HEK293 (cell line): ENCODE measurements around the gene SEMA4B.

Source experiments
- CTCF ChIA-PET: fragments of 350-600 bp; formaldehyde crosslinking; extraction: SDS; loops from one replicate; lab custom pipeline; 2021; ENCODE audit warnings: antibody characterized with exemption; lab: Yijun Ruan, JAX
- POLR2A ChIA-PET: fragments of 300-600 bp; formaldehyde crosslinking; extraction: SDS; loops from one replicate; lab custom pipeline; 2020; ENCODE audit warnings: antibody characterized with exemption, inconsistent platforms; lab: Yijun Ruan, JAX
- H3K27ac ChIP-seq: fragments of 200-500 bp; sonication (Bioruptor generic); 2 replicates; pipeline ENCODE4 v1.5.1; 2014; ENCODE audit warnings: low read depth, low read length, control low read depth, inconsistent platforms; ENCODE audit errors: extremely low read depth
- H3K36me3 ChIP-seq, 2 experiments: fragments of 200-500 bp in 1 of 2; sonication (Bioruptor generic) in 1 of 2; 1 replicate in 1 of 2; 2 replicates in 1 of 2; pipeline ENCODE4 v1.5.1; 2014 to 2017; ENCODE audit warnings: inconsistent platforms in 2 of 2, low read length in 2 of 2; ENCODE audit not compliant: control insufficient read depth in 2 of 2, insufficient read depth in 1 of 2
- H3K4me1 ChIP-seq: fragments of 200-500 bp; sonication (Bioruptor generic); 2 replicates; pipeline ENCODE4 v1.5.1; 2014; ENCODE audit warnings: mild to moderate bottlenecking, low read length, inconsistent platforms; ENCODE audit not compliant: control insufficient read depth, insufficient read depth
- H3K4me3 ChIP-seq: 2 replicates; pipeline ENCODE4 v1.5.1; 2011; ENCODE audit warnings: low read depth, mild to moderate bottlenecking, control low read depth, low read length, moderate library complexity
- H3K9me3 ChIP-seq: fragments of 200-500 bp; sonication (Bioruptor generic); 2 replicates; pipeline ENCODE4 v1.5.1; 2014; ENCODE audit warnings: low read depth, low read length, inconsistent platforms; ENCODE audit not compliant: control insufficient read depth, insufficient read depth
- HOXC10 ChIP-seq: sonication (generic); formaldehyde crosslinking; IDR thresholded peaks from 2 replicates; pipeline ENCODE4 v1.8.1; 2023; ENCODE audit warnings: mild to moderate bottlenecking, missing genetic modification reagents
- KLF10 ChIP-seq: fragments of 450-650 bp; IDR thresholded peaks from 2 replicates; pipeline ENCODE4 v1.5.1; 2018; ENCODE audit warnings: missing biosample characterization, mild to moderate bottlenecking, missing genetic modification characterization
- KLF17 ChIP-seq: fragments of 450-650 bp; formaldehyde crosslinking; IDR thresholded peaks from 2 replicates; pipeline ENCODE4 v1.5.1; 2016; ENCODE audit warnings: missing biosample characterization, missing genetic modification characterization
- KLF7 ChIP-seq: fragments of 450-650 bp; formaldehyde crosslinking; IDR thresholded peaks from 2 replicates; pipeline ENCODE4 v1.5.1; 2016; ENCODE audit warnings: missing biosample characterization, missing genetic modification characterization, borderline replicate concordance
- TRIM28 ChIP-seq: IDR thresholded peaks from 2 replicates; pipeline ENCODE4 v1.6.1; 2011; ENCODE audit warnings: low read length, control low read depth, borderline replicate concordance
- ZIC2 ChIP-seq: fragments of 450-650 bp; formaldehyde crosslinking; IDR thresholded peaks from 2 replicates; pipeline ENCODE4 v1.5.1; 2016; ENCODE audit warnings: missing biosample characterization, missing genetic modification characterization
- ZNF16 ChIP-seq: fragments of 450-650 bp; formaldehyde crosslinking; IDR thresholded peaks from 2 replicates; pipeline ENCODE4 v1.5.1; 2016; ENCODE audit warnings: low read depth, missing biosample characterization, missing genetic modification characterization
- ZNF19 ChIP-seq: fragments of 450-650 bp; formaldehyde crosslinking; IDR thresholded peaks from 2 replicates; pipeline ENCODE4; 2016; ENCODE audit warnings: missing biosample characterization, missing genetic modification characterization, low read depth
- ZNF2 ChIP-seq: fragments of 450-650 bp; formaldehyde crosslinking; IDR thresholded peaks from 2 replicates; pipeline ENCODE4 v1.5.1; 2016; ENCODE audit warnings: missing biosample characterization, missing genetic modification characterization
- ZNF211 ChIP-seq: fragments of 450-650 bp; formaldehyde crosslinking; IDR thresholded peaks from 2 replicates; pipeline ENCODE4 v1.5.1; 2016; ENCODE audit warnings: low read depth, missing biosample characterization, missing genetic modification characterization
- ZNF280D ChIP-seq: fragments of 450-650 bp; formaldehyde crosslinking; IDR thresholded peaks from 2 replicates; pipeline ENCODE4 v1.5.1; 2016; ENCODE audit warnings: missing biosample characterization, missing genetic modification characterization
- ZNF302 ChIP-seq: fragments of 450-650 bp; formaldehyde crosslinking; IDR thresholded peaks from 2 replicates; pipeline ENCODE4 v1.5.1; 2016; ENCODE audit warnings: missing biosample characterization, missing genetic modification characterization, low read depth
- ZNF416 ChIP-seq: fragments of 450-650 bp; formaldehyde crosslinking; IDR thresholded peaks from 2 replicates; pipeline ENCODE4 v1.5.1; 2016; ENCODE audit warnings: missing biosample characterization, missing genetic modification characterization
- ZNF623 ChIP-seq: fragments of 450-650 bp; formaldehyde crosslinking; IDR thresholded peaks from 2 replicates; pipeline ENCODE4 v1.5.1; 2016; ENCODE audit warnings: missing biosample characterization, missing genetic modification characterization
- ZNF792 ChIP-seq: fragments of 450-650 bp; formaldehyde crosslinking; IDR thresholded peaks from 2 replicates; pipeline ENCODE4 v1.5.1; 2016; ENCODE audit warnings: missing biosample characterization, missing genetic modification characterization
- ZXDB ChIP-seq: fragments of 450-650 bp; formaldehyde crosslinking; IDR thresholded peaks from 2 replicates; pipeline ENCODE4 v1.5.1; 2016; ENCODE audit warnings: missing biosample characterization, missing genetic modification characterization
- TF ChIP-seq, protein P1 (sequence below): fragments of 450-650 bp; formaldehyde crosslinking; IDR thresholded peaks from 2 replicates; pipeline ENCODE4 v1.5.1; 2016; ENCODE audit warnings: missing biosample characterization, missing genetic modification characterization
- TF ChIP-seq, protein P2 (sequence below): fragments of 450-650 bp; formaldehyde crosslinking; IDR thresholded peaks from 2 replicates; pipeline ENCODE4 v1.5.1; 2017; ENCODE audit warnings: missing biosample characterization, missing genetic modification characterization
- TF ChIP-seq, protein P3 (sequence below): sonication (generic); formaldehyde crosslinking; IDR thresholded peaks from 2 replicates; pipeline ENCODE4 v1.8.1; 2022; ENCODE audit warnings: mild to moderate bottlenecking, moderate library complexity, missing genetic modification reagents
- TF ChIP-seq, protein P4 (sequence below): fragments of 450-650 bp; formaldehyde crosslinking; IDR thresholded peaks from 2 replicates; pipeline ENCODE4 v1.5.1; 2017; ENCODE audit warnings: missing biosample characterization, mild to moderate bottlenecking, missing genetic modification characterization, moderate library complexity
- TF ChIP-seq, protein P5 (sequence below): IDR thresholded peaks from 2 replicates; pipeline ENCODE4 v1.6.1; 2011; ENCODE audit warnings: mild to moderate bottlenecking, low read depth, low read length, borderline replicate concordance

The SEMA4B gene

GRCh38 chr15:90191794-90192509, 9.2 kb upstream of the SEMA4B start (continued):
- TF ChIP-seq, protein P1, sequence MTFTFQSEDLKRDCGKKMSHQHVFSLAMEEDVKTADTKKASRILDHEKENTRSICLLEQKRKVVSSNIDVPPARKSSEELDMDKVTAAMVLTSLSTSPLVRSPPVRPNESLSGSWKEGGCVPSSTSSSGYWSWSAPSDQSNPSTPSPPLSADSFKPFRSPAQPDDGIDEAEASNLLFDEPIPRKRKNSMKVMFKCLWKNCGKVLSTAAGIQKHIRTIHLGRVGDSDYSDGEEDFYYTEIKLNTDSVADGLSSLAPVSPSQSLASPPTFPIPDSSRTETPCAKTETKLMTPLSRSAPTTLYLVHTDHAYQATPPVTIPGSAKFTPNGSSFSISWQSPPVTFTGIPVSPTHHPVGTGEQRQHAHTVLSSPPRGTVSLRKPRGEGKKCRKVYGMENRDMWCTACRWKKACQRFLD (tag by site-specific recombination), result no peak
- no peak for TF ChIP-seq ZNF792 (tag by site-specific recombination)
- no peak for TF ChIP-seq ZNF2 (tag by site-specific recombination)
- TF ChIP-seq TRIM28, result no peak
- TF ChIP-seq ZNF416 (tag by site-specific recombination), result no peak
- no peak for TF ChIP-seq ZNF302 (tag by site-specific recombination)
- TF ChIP-seq HOXC10, result no peak

- TF ChIP-seq, protein P2, sequence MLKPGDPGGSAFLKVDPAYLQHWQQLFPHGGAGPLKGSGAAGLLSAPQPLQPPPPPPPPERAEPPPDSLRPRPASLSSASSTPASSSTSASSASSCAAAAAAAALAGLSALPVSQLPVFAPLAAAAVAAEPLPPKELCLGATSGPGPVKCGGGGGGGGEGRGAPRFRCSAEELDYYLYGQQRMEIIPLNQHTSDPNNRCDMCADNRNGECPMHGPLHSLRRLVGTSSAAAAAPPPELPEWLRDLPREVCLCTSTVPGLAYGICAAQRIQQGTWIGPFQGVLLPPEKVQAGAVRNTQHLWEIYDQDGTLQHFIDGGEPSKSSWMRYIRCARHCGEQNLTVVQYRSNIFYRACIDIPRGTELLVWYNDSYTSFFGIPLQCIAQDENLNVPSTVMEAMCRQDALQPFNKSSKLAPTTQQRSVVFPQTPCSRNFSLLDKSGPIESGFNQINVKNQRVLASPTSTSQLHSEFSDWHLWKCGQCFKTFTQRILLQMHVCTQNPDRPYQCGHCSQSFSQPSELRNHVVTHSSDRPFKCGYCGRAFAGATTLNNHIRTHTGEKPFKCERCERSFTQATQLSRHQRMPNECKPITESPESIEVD (tag by site-specific recombination), result no peak
- TF ChIP-seq ZNF211, result no peak
- TF ChIP-seq ZNF16 (tag by site-specific recombination), result no peak
- TF ChIP-seq KLF7 (tag by site-specific recombination), result no peak
- TF ChIP-seq ZXDB (tag by site-specific recombination), result no peak
- TF ChIP-seq, protein P3, sequence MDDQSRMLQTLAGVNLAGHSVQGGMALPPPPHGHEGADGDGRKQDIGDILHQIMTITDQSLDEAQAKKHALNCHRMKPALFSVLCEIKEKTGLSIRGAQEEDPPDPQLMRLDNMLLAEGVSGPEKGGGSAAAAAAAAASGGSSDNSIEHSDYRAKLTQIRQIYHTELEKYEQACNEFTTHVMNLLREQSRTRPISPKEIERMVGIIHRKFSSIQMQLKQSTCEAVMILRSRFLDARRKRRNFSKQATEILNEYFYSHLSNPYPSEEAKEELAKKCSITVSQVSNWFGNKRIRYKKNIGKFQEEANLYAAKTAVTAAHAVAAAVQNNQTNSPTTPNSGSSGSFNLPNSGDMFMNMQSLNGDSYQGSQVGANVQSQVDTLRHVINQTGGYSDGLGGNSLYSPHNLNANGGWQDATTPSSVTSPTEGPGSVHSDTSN (CRISPR knock-in tag), result no peak
- TF ChIP-seq ZNF19 (tag by site-specific recombination), result no peak
- no peak for TF ChIP-seq ZNF623
- TF ChIP-seq, protein P4, sequence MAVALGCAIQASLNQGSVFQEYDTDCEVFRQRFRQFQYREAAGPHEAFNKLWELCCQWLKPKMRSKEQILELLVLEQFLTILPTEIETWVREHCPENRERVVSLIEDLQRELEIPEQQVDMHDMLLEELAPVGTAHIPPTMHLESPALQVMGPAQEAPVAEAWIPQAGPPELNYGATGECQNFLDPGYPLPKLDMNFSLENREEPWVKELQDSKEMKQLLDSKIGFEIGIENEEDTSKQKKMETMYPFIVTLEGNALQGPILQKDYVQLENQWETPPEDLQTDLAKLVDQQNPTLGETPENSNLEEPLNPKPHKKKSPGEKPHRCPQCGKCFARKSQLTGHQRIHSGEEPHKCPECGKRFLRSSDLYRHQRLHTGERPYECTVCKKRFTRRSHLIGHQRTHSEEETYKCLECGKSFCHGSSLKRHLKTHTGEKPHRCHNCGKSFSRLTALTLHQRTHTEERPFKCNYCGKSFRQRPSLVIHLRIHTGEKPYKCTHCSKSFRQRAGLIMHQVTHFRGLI (tag by site-specific recombination), result no peak
- TF ChIP-seq ZIC2, result no peak
- TF ChIP-seq KLF17 (tag by site-specific recombination), result no peak
- no peak for TF ChIP-seq ZNF280D (tag by site-specific recombination)
- TF ChIP-seq, protein P5, sequence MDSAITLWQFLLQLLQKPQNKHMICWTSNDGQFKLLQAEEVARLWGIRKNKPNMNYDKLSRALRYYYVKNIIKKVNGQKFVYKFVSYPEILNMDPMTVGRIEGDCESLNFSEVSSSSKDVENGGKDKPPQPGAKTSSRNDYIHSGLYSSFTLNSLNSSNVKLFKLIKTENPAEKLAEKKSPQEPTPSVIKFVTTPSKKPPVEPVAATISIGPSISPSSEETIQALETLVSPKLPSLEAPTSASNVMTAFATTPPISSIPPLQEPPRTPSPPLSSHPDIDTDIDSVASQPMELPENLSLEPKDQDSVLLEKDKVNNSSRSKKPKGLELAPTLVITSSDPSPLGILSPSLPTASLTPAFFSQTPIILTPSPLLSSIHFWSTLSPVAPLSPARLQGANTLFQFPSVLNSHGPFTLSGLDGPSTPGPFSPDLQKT, result no peak
- TF ChIP-seq KLF10 (tag by site-specific recombination), result no peak
- H3K9me3 ChIP-seq, result no peaks in the 10 kb centered on the region
- POLR2A ChIA-PET, result interaction anchor here (3.2 kb wide), 1 partner anchor 8 kb away, joined by 48 read pairs; the partner anchor contains the start of gene SEMA4B
- CTCF ChIA-PET, result interaction anchor here (1.0 to 3.1 kb wide), 3 partner anchors 21 to 50 kb away, joined by 3 to 12 read pairs (median 3); no protein-coding TSS in a partner anchor
- no peak overlapping the region for H3K27ac ChIP-seq
- H3K4me1 ChIP-seq, result peaks cover 7% of the 10 kb centered on the region
- no peak overlapping the region for H3K4me3 ChIP-seq
- H3K36me3 ChIP-seq, result no peaks in the 10 kb centered on the region; a peak in 1 of 3 replicates
Measured at GRCh38 chr15:90192961-90193786, 8.0 kb upstream of the SEMA4B start.
